Erythroblast (primary cell): ENCODE measurements around the gene CDYL2.
A peak's percentile ranks its signal among the peaks of the same experiment; 100 is the strongest.
"Not testable (repeated sequence)": the region's sequence is repeated elsewhere in the genome, so short reads cannot be mapped to it uniquely, and the experiment has no call there.

ENCODE experiments used
- DNase-seq, 2 experiments: peaks; one replicate each; lab custom pipeline; 2025; lab: John Stamatoyannopoulos, UW
- GATA1 ChIP-seq: IDR thresholded peaks from 2 replicates; pipeline ENCODE4 v1.6.1; 2011; ENCODE audit warnings: low read depth, mild to moderate bottlenecking, control low read depth, low read length, moderate library complexity
- POLR2A ChIP-seq: IDR thresholded peaks from 2 replicates; pipeline ENCODE4 v1.6.1; 2011; ENCODE audit warnings: mild to moderate bottlenecking, low read length

CDYL2 gene

DNA sequence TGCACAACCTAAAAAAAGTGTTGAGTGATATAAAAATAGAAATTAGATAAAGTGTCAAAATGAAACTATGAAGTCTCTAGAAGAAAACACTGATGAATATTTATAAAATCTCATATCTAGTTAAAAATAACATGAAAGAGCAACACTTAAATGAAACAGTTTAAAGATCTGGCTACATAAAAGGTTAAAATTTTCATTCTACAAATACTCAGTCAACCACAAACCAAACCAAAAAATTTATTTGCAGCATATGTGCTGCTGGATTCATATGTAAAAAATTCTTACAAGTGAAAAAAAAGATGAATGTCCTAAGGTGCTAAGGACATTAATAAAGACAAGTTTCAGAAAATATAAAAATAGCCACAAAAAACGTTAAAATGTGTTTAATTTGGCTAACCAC is 22.6 kb upstream of the CDYL2 start:
- no peak for TF ChIP-seq GATA1
- TF ChIP-seq POLR2A, result no peak

DNA sequence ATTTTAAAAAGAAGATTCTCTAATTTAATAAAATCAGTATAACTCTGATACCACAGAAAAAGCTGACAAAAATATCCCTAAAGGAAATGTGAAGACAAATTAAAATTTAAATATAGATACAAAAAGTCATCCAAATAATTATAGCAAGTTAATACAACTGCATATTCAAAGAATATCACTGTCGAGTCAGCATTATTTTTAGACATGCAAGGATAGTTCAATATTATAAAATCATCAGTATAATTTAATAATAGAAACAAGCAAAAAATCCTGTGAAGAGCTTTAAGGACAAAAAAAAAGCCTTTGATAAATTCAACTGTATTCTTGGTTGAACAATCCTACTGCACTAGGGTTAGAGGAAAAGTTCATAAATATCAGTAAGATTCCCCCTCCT is 21.0 kb upstream of the CDYL2 start:
- TF ChIP-seq POLR2A, result no peak
- TF ChIP-seq GATA1, result no peak
- DNase-seq, result no peak

More for the DNA sequence above, 22.6 kb upstream of the CDYL2 start:
- DNase-seq, result no peak

DNA sequence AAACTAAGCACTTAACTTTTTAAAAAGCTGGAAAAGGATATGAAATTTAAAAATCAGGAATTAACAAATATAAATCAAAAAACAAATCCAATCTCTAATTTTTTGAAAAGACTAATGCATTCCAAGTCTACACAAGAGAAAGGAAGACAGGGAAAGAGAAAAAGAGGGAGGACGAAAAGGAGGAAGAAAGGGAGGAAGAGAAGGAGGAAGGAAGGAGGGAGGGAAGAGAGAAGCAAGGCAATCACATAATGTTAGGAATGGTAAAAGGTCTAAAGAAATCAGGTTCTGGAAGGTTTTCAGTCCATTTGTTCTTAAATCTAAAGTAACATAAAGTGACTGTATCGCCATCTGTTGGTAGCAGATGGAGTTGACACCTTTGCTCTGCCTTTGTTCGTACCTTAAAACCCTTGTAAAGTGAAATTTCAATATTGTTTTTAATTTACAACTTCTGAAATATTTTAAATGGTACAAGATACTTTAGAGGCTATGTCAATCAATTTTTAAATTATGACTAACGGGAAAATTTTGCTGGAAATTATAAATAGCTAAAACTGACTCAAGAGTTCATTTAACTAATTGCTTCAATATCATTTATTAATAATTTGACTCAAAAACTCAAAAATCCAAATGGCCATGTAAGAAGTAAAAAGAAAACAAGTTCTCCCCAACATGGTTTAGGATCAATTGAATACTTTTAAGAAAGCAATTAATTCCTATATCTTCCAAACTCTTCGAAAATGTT is 20.4 kb upstream of the CDYL2 start:
- peak; percentile 50 to 71 for DNase-seq
- TF ChIP-seq GATA1 (no peak), POLR2A (no peak)

DNA sequence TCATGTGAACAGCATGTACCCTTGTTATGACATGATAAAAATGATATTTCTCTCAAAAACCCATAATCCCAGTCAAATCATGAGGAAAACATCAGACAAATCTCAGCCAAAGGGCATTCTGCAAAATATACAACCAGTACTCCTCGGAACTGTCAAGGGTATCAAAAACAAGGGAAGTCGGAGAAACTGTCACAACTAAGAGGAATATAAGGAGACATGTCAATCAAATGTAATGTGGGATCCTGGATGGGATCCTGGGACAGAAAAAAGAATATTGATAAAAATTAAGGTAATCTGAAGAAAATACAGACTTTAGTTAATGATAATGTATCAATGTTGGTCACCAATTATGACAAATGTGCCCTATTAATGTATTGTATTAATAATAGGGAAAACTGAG is 15.6 kb upstream of the CDYL2 start:
- no peak for TF ChIP-seq POLR2A
- no peak for TF ChIP-seq GATA1
- no peak for DNase-seq

DNA sequence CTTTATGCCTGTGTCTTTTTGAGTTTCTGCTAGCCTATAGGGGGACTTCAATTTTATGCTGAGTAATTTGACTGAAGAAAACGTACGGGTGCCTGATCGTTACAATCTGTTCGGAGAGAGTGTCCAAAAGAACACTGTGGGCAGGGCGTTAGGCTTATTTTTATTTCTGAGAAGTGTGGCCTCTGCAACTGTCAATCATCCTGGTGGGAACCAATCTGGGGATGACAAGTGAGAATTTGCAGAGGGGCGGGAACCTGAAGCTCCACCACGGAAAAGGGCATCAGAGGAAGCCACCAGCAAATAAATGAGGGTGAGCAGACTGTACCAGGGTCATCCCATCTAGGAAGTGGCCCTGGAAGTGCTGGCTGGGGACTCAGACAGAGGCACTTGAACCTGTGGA is 12.0 kb upstream of the CDYL2 start:
- no peak for TF ChIP-seq GATA1
- no peak for TF ChIP-seq POLR2A

DNA sequence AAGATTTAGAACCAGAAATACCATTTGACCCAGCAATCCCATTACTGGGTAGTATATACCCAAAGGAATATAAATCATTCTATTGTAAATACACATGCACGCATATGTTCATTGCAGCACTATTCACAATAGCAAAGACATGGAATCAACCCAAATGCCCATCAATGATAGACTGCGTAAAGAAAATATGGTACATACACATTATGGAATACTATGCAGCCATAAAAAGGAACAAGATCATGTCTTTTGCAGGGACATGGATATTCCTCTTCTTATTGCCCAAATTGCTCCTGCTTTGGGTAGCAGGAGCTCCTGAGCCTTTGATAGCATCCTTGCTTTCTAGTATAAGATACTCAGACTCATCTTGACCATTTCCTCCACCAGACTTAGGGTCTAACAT is 10.9 kb upstream of the CDYL2 start:
- not testable (repeated sequence) for DNase-seq

More for the DNA sequence above, 12.0 kb upstream of the CDYL2 start:
- DNase-seq, result no peak

DNA sequence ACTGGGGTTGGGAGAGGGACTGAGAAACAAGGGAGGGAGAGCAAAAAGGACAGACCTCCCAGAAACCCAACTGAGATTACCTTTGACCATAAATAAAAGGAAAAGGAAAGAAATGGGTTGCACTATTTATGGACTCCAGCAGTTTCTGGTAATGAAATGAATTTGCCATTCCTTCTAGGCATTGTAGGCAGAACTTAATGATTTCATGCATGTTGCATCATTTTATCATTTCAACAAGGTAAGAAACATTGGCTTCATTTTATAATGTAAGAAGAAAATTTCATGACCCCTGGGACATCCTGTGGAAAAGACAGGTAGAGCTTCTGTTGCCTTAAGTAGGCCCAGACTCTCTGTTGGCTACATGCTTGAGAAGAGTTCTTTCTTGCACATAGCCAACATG is 8.2 kb upstream of the CDYL2 start:
- no peak for DNase-seq
- TF ChIP-seq POLR2A, result no peak
- TF ChIP-seq GATA1, result no peak

DNA sequence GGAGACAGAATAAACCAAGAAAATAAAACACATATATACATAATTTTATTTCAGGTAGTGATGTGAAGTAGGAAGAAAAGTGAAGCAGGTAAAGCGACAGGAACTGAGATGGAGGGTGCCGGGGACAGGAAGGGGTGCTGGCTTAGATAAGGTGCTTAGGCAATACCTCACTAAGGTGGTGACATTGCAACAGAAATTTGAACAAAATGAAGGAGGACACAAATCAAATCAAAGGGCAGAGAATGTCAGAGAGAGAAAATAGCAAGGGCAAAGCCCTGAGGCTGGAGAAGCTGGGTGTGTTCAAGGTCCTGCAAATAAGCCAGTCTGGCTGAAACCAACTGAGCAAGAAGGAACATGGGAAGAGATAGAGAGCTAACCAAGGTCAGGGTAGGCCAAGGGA is 5.0 kb upstream of the CDYL2 start:
- DNase-seq, result no peak
- TF ChIP-seq POLR2A, result no peak
- TF ChIP-seq GATA1, result no peak

DNA sequence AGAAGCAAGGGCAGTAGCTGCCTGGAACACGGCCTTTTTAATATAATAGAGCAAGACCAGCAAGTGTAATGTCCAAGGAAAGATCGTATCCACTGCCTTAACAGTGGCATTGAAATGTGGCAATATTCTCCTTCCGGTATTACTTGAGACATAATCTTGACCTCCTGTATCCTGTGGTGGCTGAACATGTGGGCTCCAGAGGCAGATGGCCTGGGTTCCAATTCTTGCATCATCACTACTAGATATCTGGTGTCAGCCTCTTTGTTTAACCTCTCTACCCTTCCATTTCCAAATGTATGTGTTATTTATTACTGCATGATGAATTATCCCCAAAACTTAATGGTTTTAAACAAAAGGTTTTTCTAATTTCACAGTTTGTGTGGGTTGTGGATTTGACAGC is 3.5 kb upstream of the CDYL2 start:
- no peak for DNase-seq
- no peak for TF ChIP-seq GATA1
- TF ChIP-seq POLR2A, result no peak

DNA sequence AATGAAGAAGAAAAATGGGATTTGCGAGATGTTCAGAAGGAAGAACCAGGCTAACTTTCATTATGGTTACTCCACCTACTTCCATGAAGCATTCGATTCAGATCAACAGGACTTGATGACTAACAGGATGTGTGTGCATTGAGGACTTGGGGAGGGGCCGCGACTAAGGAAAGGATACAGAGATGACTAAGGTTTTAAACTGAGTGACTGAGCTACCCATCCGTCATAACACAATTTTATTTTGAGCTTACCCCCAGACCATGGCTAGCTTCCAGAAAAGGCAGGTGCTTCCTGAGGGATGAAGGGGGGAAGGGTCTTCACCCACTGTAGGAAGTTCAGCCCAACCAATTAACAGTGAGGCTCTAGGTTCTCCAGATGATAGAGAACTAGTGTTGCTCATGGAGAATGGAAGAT is 2.5 kb upstream of the CDYL2 start:
- no peak for DNase-seq
- TF ChIP-seq GATA1 (no peak), POLR2A (no peak)

DNA sequence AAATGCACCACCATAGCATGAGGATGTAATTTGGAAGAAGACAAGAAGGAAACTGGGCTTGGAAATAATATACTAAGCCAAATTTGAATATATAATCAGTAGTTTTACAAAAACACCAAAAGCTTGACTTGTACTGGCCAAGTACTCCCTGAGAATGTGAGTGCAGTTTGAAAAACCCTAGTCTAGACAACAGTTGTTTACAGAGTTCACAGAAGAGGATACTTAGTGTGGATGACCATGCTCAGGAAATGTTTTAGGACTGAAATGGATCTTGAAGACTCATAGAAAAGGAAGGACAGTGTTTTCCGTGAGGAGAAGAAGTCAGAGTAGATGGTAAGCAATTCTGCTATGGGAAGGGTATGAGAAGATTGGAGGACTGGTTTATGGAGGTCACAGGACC is 1.9 kb upstream of the CDYL2 start:
- no peak for TF ChIP-seq GATA1
- DNase-seq, result no peak

DNA sequence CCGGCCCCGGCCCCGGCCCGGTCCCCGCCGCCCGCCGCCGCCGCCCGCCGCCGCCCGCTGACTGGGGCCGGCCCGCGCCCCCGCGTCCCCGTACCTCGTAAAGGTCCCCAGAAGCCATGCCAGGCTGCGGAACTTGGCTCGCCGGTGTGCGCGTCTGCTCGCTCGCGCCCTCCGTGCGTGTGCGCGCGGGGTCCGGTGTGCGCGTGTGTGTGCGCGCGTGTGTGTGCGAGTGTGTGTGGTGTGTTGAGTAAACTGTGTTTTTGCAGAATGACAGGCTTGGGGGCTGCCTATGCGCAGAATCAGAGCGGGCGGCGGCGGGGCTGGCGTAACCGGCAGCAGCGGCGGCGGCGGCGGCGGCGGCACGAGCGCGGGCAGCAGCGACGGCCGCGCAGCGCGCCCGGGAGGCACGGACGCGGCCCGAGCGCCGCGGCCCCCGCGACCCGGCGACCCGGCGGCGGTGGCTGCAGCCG is 307 bp downstream of the CDYL2 start:
- DNase-seq, result peak; percentile 55 to 58
- TF ChIP-seq POLR2A, result no peak
- TF ChIP-seq GATA1, result no peak

DNA sequence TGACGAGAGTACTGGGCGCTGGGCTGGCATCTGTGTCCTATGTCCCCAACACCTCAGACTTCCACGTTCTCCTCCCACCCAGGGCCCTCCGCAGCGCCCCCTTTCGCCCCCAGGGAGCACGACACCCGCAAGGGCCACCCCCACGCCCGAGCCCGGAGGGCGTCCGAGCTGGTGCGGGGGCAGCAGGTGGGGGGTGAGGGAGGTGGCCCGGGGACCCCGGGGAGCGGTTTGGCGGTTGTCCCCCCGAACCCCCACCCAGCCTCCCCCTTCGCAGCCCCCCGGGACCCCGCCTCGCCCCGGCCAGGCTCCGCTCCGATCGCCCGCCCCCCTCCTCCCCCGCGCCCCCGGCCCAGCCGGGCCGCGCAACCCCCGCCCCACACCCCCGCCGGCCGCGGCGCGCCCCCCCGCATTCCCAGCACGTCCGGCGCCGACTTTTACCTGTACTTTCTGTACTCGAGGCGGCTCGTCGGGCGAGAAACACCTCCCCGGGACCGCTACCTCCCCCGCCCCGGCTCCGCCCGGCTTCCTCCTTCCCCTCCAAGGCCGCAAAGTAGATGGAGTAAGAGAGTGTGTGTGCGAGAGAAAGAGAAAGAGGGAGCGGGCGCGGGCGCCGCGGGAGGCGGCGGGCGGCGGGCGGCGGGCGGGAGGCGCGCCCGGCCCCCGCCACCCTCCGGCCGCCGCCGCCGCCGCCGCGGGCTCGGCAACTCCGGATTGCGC is 901 bp downstream of the CDYL2 start:
- DNase-seq, result peak; percentile 14 to 33
- TF ChIP-seq GATA1 (no peak), POLR2A (no peak)

DNA sequence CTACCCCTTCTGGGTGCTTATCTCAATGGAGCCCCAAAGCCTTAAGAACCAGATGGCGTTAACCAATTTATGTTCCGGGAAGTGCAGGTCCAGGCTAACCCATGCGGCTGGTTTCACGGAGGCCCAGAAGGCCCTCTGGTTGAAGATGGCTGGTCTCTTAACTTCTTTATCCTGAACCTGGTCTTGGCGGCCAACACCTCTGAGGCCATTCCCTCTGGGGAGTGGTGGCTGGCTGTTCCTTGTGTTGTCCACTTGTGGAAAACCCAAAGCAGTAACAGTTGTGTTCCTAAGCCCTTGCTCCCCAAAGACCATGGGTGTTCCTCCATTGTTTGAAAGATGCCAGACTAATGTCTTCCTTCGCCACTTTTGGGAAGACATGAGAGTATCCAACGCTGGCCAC is 1.5 kb downstream of the CDYL2 start:
- TF ChIP-seq POLR2A (no peak), GATA1 (no peak)
- no peak for DNase-seq

DNA sequence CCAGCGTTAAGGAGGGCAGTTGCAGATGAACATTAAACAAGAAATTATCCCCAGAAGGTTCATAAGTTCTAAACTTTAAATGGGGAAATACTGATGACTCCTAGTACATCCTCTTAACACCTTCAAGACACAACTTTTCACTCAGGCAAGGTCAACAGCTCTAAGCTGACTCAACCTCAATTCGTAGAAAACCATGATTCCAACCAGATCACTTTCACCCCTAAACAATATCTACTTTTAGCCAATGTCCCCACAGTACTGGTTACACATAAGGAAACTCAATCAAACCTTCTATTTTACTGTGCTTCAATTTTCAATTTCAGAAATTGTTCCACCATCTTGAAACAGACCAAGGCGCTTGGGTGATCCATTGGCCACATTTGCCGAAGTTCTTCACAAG is 2.3 kb downstream of the CDYL2 start:
- no peak for DNase-seq
- no peak for TF ChIP-seq GATA1
- TF ChIP-seq POLR2A, result no peak

DNA sequence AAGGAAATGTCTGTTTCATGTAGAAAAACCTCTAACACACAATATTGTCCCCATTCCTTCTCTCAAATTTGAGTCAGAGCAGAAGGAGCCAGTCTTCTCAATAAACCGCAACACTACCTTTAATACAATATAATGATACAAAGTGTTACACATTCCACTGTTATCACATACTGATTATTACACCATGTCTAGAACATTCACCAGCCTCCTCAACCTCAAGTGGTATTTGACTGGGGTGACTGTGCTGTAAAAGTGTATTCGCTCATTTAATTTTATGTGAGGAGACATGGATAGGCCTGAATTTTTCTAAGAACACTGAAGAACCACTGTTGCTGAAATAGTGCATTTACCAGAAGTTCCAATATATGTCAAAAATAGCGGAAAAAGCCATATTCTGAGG is 10.3 kb downstream of the CDYL2 start:
- DNase-seq, result no peak
- TF ChIP-seq GATA1 (no peak), POLR2A (no peak)
